Fibroblast of skin of left quadriceps (primary cell): ENCODE results near the gene TAF5L.
A peak's percentile ranks its signal among the peaks of the same experiment; 100 is the strongest.
"Not testable (repeated sequence)": the region's sequence is repeated elsewhere in the genome, so short reads cannot be mapped to it uniquely, and the experiment has no call there.

Experiments used
- DNase-seq, 2 experiments: peaks; one replicate each; pipeline ENCODE4 v3.0.0-alpha.2; 2013; ENCODE audit warnings: low read depth in 2 of 2

The TAF5L gene

GRCh38 chr1:229567109-229567868, 58.6 kb downstream of the TAF5L start:
- DNase-seq, result no peak

DNA sequence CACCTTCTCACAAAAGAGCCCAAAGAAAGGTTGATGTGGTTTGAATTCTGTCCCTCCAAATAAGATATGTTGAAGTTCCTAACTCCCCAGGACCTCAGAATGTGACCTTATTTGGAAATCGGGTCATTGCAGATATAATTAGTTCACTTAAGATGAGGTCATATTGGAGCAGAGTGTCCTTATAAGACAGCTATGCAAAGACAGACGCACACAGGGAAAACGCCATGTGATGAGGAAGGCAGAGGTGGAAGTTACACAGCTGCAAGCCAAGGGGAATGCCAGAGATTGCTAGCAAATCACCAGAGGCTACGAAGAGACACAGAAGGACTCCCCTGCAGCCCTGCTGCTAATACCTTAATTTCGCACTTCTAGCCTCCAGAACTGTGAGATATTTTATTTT, 62.2 kb downstream of the TAF5L start:
- DNase-seq, result no peak

GRCh38 chr1:229563241-229563640, 62.7 kb downstream of the TAF5L start:
- no peak for DNase-seq

DNA sequence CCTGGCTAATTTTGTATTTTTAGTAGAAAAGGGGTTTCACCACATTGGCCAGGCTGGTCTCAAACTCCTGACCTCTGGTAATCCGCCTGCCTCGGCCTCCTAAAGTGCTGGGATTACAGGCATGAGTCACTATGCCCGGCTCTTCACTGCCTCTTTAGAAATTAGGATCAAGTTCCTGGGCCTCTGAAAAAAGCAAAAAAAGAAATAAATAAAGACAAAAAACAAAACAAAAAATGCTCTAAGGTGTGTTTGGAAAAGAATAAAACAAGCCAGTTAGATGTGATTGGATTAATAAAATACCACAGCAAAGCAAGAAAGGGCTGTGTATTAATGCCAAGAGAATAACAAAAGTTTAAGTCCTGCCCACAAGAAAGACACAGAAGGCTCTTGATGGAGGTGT, 63.2 kb downstream of the TAF5L start:
- no peak for DNase-seq

- no peak for DNase-seq
Measured at GRCh38 chr1:229561141-229561540, 64.8 kb downstream of the TAF5L start.

DNA sequence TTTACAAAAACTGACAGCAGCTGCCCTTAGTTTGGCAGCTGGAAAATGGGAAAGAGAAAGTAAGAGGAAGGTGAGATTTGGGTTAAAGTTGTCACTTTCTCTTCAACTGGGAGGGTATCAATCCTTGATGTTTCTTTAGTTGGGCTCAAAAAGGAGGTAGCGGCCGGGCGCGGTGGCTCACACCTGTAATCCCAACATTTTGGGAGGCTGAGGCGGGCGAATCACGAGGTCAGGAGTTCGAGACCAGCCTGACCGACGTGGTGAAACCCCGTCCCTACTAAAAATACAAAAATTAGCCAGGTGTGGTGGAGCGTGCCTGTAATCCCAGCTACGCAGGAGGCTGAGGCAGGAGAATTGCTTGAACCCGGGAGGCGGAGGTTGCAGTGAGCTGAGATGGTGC, 65.8 kb downstream of the TAF5L start:
- not testable (repeated sequence) for DNase-seq

DNA sequence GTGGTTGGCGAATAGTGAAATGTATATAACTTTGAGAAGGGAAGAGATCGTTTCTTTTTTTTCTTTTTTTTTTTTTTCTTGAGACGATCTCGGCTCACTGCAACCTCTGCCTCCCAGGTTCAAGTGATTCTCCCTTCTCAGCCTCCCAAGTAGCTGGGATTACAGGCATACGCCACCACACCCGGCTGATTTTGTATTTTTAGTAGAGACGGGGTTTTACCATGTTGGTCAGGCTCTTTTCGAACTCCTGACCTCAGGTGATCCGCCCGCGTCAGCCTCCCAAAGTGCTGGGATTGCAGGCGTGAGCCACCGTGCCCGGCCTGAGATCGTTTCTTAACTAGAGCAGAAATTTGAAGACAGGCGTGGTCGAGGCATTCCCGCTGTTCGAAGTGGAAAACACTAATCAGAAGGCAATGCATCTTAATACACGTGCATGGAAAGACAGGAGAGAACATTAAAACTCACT, 66.6 kb downstream of the TAF5L start:
- DNase-seq, result not testable (repeated sequence)

DNA sequence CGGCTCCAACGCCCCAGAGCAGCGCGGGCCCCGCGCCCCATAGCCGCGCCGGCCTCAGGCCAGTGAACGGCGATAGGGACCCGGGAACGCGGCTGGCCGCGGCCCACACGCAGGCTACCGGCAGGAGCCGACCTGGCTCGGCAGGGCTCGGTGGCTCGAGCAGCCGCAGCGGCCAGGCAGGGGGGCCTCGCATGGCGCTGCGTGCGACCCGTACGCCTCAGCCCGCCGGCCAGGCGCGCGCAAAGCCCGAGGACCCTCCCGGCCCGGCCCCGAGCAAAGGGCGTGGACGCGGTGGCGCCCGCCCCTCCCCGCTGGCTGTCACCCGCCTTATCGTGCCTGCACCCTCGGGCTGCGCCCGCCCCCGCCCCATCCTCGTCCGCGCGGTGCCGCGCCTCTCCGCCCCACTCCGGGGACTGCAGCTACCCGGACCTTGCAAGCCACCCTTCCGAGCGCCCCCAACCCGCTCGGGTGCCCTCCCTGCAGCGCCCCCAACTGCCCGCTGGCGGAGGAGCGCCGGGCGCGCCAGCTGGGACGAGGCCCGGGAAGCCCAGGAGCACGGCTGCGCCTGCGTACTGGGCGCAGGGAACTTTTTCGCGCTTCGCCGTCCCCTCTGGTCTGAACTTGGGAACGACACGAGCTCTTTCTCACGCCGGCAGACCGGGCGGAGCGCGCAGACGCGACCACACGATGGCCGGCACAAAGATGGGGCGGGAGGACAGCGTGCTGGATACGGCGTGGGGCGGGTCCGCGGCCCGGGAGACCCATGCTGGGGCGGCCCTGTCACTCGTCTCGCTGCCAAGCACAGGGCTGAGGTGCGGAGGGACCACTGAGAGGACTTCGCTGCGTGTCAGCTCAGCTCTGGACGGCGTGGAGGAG, 67.2 kb downstream of the TAF5L start, which contains the start of gene ABCB10:
ABCB10 (minus strand) TSS at position 248 of the 876 bp plus-strand sequence; CDS start at position 193, 55 bp downstream.
- DNase-seq, result peak; percentile 93 to 94

- no peak for DNase-seq
Measured at GRCh38 chr1:229557913-229558414, 68.0 kb downstream of the TAF5L start.

GRCh38 chr1:229557200-229557850, 68.6 kb downstream of the TAF5L start:
- no peak for DNase-seq

DNA sequence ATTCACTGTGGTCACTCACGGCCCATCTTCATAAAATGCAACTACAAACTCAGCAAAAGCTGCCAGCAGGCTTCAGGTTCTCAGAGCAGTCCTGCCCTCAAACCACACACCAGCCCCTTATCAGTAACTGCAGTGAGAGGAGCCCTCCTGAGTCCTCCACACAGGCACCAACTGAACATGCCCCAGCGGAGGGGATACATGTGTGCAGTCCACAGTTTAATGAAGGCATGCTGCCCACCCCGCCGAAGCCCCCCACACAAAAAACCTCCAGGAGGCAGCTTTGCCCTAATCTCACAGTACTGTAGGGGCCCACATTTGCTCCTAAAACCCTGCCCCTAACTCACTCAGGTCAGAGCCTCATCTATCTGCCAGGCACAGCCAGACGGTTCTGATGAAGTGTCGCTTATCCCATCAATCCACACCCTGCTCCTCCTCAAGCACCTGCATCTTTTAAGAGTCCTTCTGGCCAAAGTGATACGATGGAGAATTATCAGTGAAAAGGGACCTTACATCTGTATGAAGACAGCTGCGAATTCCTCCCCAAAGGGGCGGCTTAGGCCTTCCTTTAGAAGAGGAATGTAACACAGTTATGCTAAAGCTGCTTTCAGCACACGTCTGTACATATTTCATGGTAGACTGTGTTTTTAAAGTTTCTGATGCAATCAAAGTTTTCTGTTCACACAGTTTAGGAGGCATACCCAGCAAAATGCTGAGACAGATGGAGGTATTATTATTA, 70.9 kb downstream of the TAF5L start:
- peak; percentile 24 to 26 for DNase-seq

- no peak for DNase-seq
Measured at GRCh38 chr1:229553621-229554130, 72.2 kb downstream of the TAF5L start.

- DNase-seq, result no peak
Measured at GRCh38 chr1:229552732-229553131, 73.2 kb downstream of the TAF5L start.

- DNase-seq, result no peak
Measured at GRCh38 chr1:229550812-229551567, 74.9 kb downstream of the TAF5L start.

GRCh38 chr1:229547542-229547941, 78.4 kb downstream of the TAF5L start:
- no peak for DNase-seq

DNA sequence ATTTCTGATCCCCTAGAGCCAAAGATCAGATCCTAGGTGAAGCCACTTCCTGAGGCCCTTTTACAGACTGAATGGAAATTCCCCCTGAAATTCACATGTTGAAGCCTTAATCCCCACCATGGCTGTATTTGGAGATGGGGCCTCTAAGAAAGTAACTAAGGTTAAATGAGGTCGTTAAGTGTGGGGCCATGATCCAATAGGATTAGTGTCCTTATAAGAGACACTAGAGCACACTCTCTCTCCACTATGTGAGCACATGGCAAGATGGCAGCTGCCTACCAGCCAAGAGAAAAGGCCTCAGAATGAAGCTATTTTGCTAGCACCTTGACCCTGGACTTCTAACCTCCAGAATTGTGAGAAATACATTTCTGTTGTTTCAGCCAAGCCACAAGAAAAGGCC, 81.3 kb downstream of the TAF5L start:
- no peak for DNase-seq
